ENCODE measurements around the gene KIF26A. TPM values are rescaled to one million over a fixed set of nuclear protein-coding genes. Genes with fewer than 3 reads are reported as not detected.

KIF26A gene
- total RNA-seq, 1 donor from 2014 or later = not detected

DNA sequence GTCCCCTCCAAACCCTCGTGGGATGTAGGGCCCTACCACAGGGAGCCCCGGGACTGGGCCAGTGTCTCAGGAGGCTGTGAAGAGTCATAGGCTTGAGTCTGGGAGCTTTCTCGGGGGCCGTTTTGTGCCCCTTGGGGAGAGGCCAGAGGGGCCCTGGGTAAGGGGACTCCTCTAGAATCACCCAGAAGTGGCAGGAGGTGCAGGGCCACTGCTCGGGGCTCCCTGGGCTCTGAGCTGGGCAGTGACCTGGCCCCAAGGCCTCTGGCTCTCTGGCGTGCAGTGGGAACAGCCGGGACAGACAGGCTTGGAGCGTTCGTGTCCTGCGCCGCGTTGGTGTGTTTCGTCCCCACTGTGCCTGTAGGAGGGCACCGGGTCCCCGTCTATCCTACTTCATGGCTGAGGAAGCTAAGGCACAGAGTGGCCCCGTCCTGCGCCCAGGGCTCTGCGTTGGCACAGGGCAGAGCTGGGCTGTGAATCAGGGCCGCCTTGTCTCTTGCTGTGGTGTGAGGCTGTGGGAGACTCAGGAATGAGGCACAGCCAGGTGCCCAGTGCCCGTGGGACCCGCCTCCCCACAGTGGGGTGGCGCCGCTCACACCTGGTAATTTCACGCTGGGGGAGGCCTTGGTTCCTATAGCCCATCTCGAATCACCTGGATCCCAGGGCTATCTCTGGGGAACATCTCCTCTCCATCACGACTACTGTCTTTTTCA lies 23.8 kb upstream of the KIF26A start:
- TF ChIP-seq, protein P1, sequence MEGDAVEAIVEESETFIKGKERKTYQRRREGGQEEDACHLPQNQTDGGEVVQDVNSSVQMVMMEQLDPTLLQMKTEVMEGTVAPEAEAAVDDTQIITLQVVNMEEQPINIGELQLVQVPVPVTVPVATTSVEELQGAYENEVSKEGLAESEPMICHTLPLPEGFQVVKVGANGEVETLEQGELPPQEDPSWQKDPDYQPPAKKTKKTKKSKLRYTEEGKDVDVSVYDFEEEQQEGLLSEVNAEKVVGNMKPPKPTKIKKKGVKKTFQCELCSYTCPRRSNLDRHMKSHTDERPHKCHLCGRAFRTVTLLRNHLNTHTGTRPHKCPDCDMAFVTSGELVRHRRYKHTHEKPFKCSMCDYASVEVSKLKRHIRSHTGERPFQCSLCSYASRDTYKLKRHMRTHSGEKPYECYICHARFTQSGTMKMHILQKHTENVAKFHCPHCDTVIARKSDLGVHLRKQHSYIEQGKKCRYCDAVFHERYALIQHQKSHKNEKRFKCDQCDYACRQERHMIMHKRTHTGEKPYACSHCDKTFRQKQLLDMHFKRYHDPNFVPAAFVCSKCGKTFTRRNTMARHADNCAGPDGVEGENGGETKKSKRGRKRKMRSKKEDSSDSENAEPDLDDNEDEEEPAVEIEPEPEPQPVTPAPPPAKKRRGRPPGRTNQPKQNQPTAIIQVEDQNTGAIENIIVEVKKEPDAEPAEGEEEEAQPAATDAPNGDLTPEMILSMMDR (IDR thresholded peaks at IDR 0.05) = no peak
- Mint-ChIP-seq H3K27ac (no peak overlapping the region), H3K9me3 (no peaks in the 10 kb centered on the region), H3K36me3 (ENCODE audit: low read depth) (no peaks in the 10 kb centered on the region), H3K27me3 (peaks cover 25% of the 10 kb centered on the region), H3K4me3 (no peak overlapping the region), H3K4me1 (peaks cover 7% of the 10 kb centered on the region)
- ATAC-seq (ENCODE audit: low read depth) (no peak), DNase-seq (no peak)
- POLR2A ChIA-PET = no interaction called here
- CTCF ChIA-PET = interaction anchor here (0.9 kb wide), 1 partner anchor 210 kb away, joined by 3 read pairs; no protein-coding TSS in a partner anchor
- intact Hi-C loops (cut with micrococcal nuclease) = no loop called here

GRCh38 chr14:104115131-104115600 lies 23.2 kb upstream of the KIF26A start:
- intact Hi-C loops (cut with micrococcal nuclease) = no loop called here
- CTCF ChIA-PET = no interaction called here
- Mint-ChIP-seq H3K27me3 (peaks cover 29% of the 10 kb centered on the region), H3K4me3 (no peak overlapping the region), H3K4me1 (peaks cover 7% of the 10 kb centered on the region), H3K36me3 (ENCODE audit: low read depth) (no peaks in the 10 kb centered on the region), H3K27ac (no peak overlapping the region), H3K9me3 (no peaks in the 10 kb centered on the region)
- ATAC-seq (ENCODE audit: low read depth) (no peak), DNase-seq (no peak)
- POLR2A ChIA-PET = no interaction called here
- TF ChIP-seq, protein P1 (IDR thresholded peaks at IDR 0.05) = no peak

DNA sequence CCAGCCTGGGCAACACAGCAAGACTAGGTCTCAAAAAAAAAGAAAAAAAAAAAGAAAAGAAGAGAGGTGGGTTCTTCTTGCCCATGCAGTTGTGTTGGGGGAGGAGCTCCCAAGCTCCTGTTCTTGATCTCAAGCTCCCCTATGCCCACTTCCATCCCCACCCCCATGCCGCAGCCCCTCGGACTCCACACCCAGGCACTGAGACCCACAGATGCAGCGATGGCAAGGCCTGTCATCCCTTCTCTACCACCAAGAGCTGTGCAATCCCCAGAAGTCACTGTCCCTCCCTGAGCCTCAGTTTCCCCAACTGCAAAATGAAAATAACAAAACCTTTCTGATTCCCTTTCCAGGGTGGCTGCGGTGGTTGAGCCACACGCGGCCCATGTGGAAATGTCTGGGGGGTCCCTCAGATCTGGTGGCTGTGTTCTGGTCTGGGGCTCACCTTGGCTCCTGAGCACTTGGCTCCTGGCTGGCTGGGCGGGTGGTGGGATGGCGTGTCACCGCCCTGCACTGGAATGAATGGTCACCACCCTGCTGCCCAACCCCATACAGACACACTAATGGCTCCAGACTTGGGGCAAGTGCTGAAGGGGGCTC lies 22.6 kb upstream of the KIF26A start:
- DNase-seq = no peak
- H3K4me1 Mint-ChIP-seq = peaks cover 7% of the 10 kb centered on the region
- CTCF ChIA-PET = no interaction called here
- no peak for ATAC-seq (ENCODE audit: low read depth)
- no peaks in the 10 kb centered on the region for H3K9me3 Mint-ChIP-seq
- peaks cover 32% of the 10 kb centered on the region for H3K27me3 Mint-ChIP-seq
- no peak overlapping the region for H3K27ac Mint-ChIP-seq
- H3K36me3 Mint-ChIP-seq (ENCODE audit: low read depth) = no peaks in the 10 kb centered on the region
- intact Hi-C loops (cut with micrococcal nuclease) = no loop called here
- TF ChIP-seq, protein P1 (IDR thresholded peaks at IDR 0.05) = no peak
- POLR2A ChIA-PET = no interaction called here
- H3K4me3 Mint-ChIP-seq = peak overlapping the region; percentile 19

DNA sequence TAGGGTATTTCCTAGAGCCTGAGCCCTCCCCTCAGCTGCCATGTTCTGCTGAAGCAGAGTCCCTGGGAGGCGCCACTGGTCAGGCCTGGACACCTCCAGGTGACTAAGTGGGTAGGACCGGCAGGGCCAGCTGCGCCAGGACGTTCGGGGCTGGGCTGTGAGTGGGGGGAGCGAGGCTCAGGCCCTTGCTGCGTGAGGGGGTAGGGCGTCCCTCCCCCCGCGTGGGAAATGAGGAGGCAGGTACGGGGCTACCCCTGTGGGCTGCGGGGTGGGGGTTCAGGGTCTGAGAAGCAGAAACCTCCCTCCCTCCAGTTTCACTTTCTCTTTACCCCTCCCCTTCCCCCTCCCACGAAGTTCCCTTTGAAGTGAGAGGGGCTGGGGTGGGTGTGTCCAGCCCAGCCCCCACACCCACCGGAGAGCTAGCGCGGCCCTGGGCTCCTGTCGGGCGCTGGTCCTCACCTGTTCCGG lies 22.1 kb upstream of the KIF26A start:
- no peak overlapping the region for H3K27ac Mint-ChIP-seq

More for the DNA sequence above, 22.1 kb upstream of the KIF26A start:
- peaks cover 33% of the 10 kb centered on the region for H3K27me3 Mint-ChIP-seq
- TF ChIP-seq, protein P1 (IDR thresholded peaks at IDR 0.05) = no peak
- POLR2A ChIA-PET = no interaction called here
- peak overlapping the region; percentile 55 for H3K4me3 Mint-ChIP-seq
- intact Hi-C loops (cut with micrococcal nuclease) = no loop called here
- CTCF ChIA-PET = no interaction called here
- DNase-seq (no peak), ATAC-seq (ENCODE audit: low read depth) (no peak)
- no peaks in the 10 kb centered on the region for H3K9me3 Mint-ChIP-seq
- peaks cover 7% of the 10 kb centered on the region for H3K4me1 Mint-ChIP-seq
- H3K36me3 Mint-ChIP-seq (ENCODE audit: low read depth) = no peaks in the 10 kb centered on the region

Data from activated B cell treated with CpG ODN at 0.5 μM for 24 hours (primary cell).